ENCODE data around the gene ANGPTL8.

- TF ChIP-seq POLR2A (IDR thresholded peaks at IDR 0.05): no peak
- TF ChIP-seq, protein P1, sequence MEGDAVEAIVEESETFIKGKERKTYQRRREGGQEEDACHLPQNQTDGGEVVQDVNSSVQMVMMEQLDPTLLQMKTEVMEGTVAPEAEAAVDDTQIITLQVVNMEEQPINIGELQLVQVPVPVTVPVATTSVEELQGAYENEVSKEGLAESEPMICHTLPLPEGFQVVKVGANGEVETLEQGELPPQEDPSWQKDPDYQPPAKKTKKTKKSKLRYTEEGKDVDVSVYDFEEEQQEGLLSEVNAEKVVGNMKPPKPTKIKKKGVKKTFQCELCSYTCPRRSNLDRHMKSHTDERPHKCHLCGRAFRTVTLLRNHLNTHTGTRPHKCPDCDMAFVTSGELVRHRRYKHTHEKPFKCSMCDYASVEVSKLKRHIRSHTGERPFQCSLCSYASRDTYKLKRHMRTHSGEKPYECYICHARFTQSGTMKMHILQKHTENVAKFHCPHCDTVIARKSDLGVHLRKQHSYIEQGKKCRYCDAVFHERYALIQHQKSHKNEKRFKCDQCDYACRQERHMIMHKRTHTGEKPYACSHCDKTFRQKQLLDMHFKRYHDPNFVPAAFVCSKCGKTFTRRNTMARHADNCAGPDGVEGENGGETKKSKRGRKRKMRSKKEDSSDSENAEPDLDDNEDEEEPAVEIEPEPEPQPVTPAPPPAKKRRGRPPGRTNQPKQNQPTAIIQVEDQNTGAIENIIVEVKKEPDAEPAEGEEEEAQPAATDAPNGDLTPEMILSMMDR (IDR thresholded peaks at IDR 0.05 in 8 of 11, conservative IDR thresholded peaks at IDR 0.05 in 3 of 11): no peak
Measured at GRCh38 chr19:11230621-11231386, 8.6 kb upstream of the ANGPTL8 start.
